Osteoblast (primary cell): ENCODE measurements around the gene SMAD7. TPM values are rescaled to one million over a fixed set of nuclear protein-coding genes. Genes with fewer than 3 reads are reported as not detected.
A peak's percentile ranks its signal among the peaks of the same experiment; 100 is the strongest.

Experiments
- DNase-seq: peaks from one replicate; pipeline ENCODE4 v3.0.0; 2011; ENCODE audit warnings: low spot score, mixed read lengths; ENCODE audit not compliant: insufficient read length; ENCODE audit errors: missing footprints
- H2AFZ ChIP-seq: 2 replicates; pipeline ENCODE4 v1.6.0; 2011; ENCODE audit warnings: mild to moderate bottlenecking, low read length
- H3K27ac ChIP-seq: 2 replicates; pipeline ENCODE4 v1.5.1; 2011; ENCODE audit warnings: mild to moderate bottlenecking, low read depth, low read length, moderate library complexity
- H3K27me3 ChIP-seq: 2 replicates; pipeline ENCODE4 v1.6.0; 2012; ENCODE audit warnings: mild to moderate bottlenecking, control low read depth, inconsistent platforms, low read length, moderate library complexity; ENCODE audit not compliant: insufficient read depth
- H3K36me3 ChIP-seq: 2 replicates; pipeline ENCODE4 v1.5.1; 2011; ENCODE audit warnings: mild to moderate bottlenecking, low read length, control low read depth, moderate library complexity; ENCODE audit not compliant: insufficient read depth
- H3K4me1 ChIP-seq: 2 replicates; pipeline ENCODE4 v1.5.1; 2011; ENCODE audit warnings: mild to moderate bottlenecking, low read length, control low read depth, moderate library complexity; ENCODE audit not compliant: insufficient read depth
- H3K4me2 ChIP-seq: 2 replicates; pipeline ENCODE4 v1.6.0; 2011; ENCODE audit warnings: mild to moderate bottlenecking, low read length; ENCODE audit not compliant: insufficient read depth
- H3K4me3 ChIP-seq: fragments of 200-600 bp; sonication (generic); 3 replicates; pipeline ENCODE4 v1.5.1; 2012; ENCODE audit warnings: mild to moderate bottlenecking, low read length, inconsistent platforms; ENCODE audit not compliant: insufficient read depth
- H3K79me2 ChIP-seq: 2 replicates; pipeline ENCODE4 v1.6.0; 2012; ENCODE audit warnings: mild to moderate bottlenecking, low read length, control low read depth, inconsistent platforms; ENCODE audit not compliant: insufficient read depth
- H3K9me3 ChIP-seq: 2 replicates; pipeline ENCODE4 v1.5.1; 2011; ENCODE audit warnings: low read depth, low read length, control low read depth
- H4K20me1 ChIP-seq: 2 replicates; pipeline ENCODE4 v1.6.0; 2012; ENCODE audit warnings: mild to moderate bottlenecking, low read length, control low read depth; ENCODE audit not compliant: insufficient read depth
- CTCF ChIP-seq: IDR thresholded peaks from 2 replicates; pipeline ENCODE4 v1.5.1; 2011; ENCODE audit warnings: mild to moderate bottlenecking, low read depth, low read length, moderate library complexity; ENCODE audit errors: extremely low read depth
- total RNA-seq: library from RNA; depleted of rRNA; stranded (reverse); fragments of >200 nt; gene quantifications from 2 replicates; pipeline ENCODE4 v1.2.3, GENCODE V29; 2012

SMAD7 gene
- total RNA-seq, 1 donor: 76.0 TPM

- H3K36me3 ChIP-seq: no peaks in the 10 kb centered on the region
- H3K4me3 ChIP-seq: peak overlapping the region; percentile 78
- H3K27me3 ChIP-seq: no peaks in the 10 kb centered on the region
- H3K9me3 ChIP-seq: no peaks in the 10 kb centered on the region
- H3K4me1 ChIP-seq: peaks cover 17% of the 10 kb centered on the region
- peak overlapping the region; percentile 87 for H3K4me2 ChIP-seq
- H3K27ac ChIP-seq: peak overlapping the region; percentile 60
- no peak for TF ChIP-seq CTCF
- no peaks in the 10 kb centered on the region for H4K20me1 ChIP-seq
- peak; percentile 83 for DNase-seq
- H2AFZ ChIP-seq: peak overlapping the region; percentile 88
- H3K79me2 ChIP-seq: no peaks in the 10 kb centered on the region
These were observed 24.5 kb upstream of the SMAD7 start for GRCh38 chr18:48975120-48975816.

GRCh38 chr18:48974304-48975119 lies 23.7 kb upstream of the SMAD7 start:
- H3K4me2 ChIP-seq: peak overlapping the region; percentile 87
- DNase-seq: no peak

GRCh38 chr18:48973731-48974130 lies 23.0 kb upstream of the SMAD7 start:
- no peak overlapping the region for H3K4me3 ChIP-seq
- DNase-seq: peak; percentile 18
- TF ChIP-seq CTCF: no peak

More at GRCh38 chr18:48974304-48975119, 23.7 kb upstream of the SMAD7 start:
- no peaks in the 10 kb centered on the region for H3K79me2 ChIP-seq
- H2AFZ ChIP-seq: peak overlapping the region; percentile 88
- no peaks in the 10 kb centered on the region for H4K20me1 ChIP-seq
- H3K27me3 ChIP-seq: no peaks in the 10 kb centered on the region
- H3K36me3 ChIP-seq: no peaks in the 10 kb centered on the region
- H3K4me1 ChIP-seq: peaks cover 14% of the 10 kb centered on the region
- H3K27ac ChIP-seq: peak overlapping the region; percentile 60
- H3K4me3 ChIP-seq: peak overlapping the region; percentile 78
- no peak for TF ChIP-seq CTCF
- no peaks in the 10 kb centered on the region for H3K9me3 ChIP-seq

More at GRCh38 chr18:48973731-48974130, 23.0 kb upstream of the SMAD7 start:
- peaks cover 3% of the 10 kb centered on the region for H3K27me3 ChIP-seq
- peaks cover 14% of the 10 kb centered on the region for H3K4me1 ChIP-seq
- no peaks in the 10 kb centered on the region for H3K36me3 ChIP-seq
- H4K20me1 ChIP-seq: no peaks in the 10 kb centered on the region
- no peaks in the 10 kb centered on the region for H3K79me2 ChIP-seq
- H3K27ac ChIP-seq: no peak overlapping the region
- no peak overlapping the region for H3K4me2 ChIP-seq
- H3K9me3 ChIP-seq: no peaks in the 10 kb centered on the region
- H2AFZ ChIP-seq: no peak overlapping the region
